Natural killer cell (primary cell): ENCODE results near the gene GDF15. TPM values are rescaled to one million over a fixed set of nuclear protein-coding genes. Genes with fewer than 3 reads are reported as not detected.

Experiments used
- ATAC-seq, 3 donors: fragments of 150-1000 bp in 2 of 3; fragments of 200-7000 bp in 1 of 3; cut with Tn5 transposase; 1 replicate in 1 of 3; 2 replicates in 2 of 3; pipeline ENCODE4 v1.10.0; 2021; ENCODE audit warnings: mild to moderate bottlenecking in 2 of 3, moderate library complexity in 2 of 3
- DNase-seq, 2 donors: peaks; one replicate each; pipeline versions ENCODE4 v3.0.0 to v3.0.0-alpha.2; 2013 to 2021; ENCODE audit warnings: mixed read lengths in 1 of 2
- H3K27ac ChIP-seq: one replicate; pipeline ENCODE4 v1.5.1; 2013; ENCODE audit warnings: mild to moderate bottlenecking, low read length
- H3K27me3 ChIP-seq: one replicate; pipeline ENCODE4 v1.6.1; 2013; ENCODE audit warnings: low read length; ENCODE audit not compliant: control insufficient read depth, insufficient read depth
- H3K36me3 ChIP-seq: one replicate; pipeline ENCODE4 v1.6.1; 2013; ENCODE audit warnings: low read length; ENCODE audit not compliant: control insufficient read depth, insufficient read depth
- H3K4me1 ChIP-seq: one replicate; pipeline ENCODE4 v1.6.1; 2013; ENCODE audit warnings: low read length; ENCODE audit not compliant: control insufficient read depth, insufficient read depth
- H3K4me3 ChIP-seq: one replicate; pipeline ENCODE4 v1.5.1; 2013; ENCODE audit warnings: low read length
- H3K9me3 ChIP-seq: one replicate; pipeline ENCODE4 v1.6.1; 2013; ENCODE audit warnings: low read length; ENCODE audit not compliant: control insufficient read depth, insufficient read depth
- H3K27ac Mint-ChIP-seq, 2 donors: one replicate each; pipeline ENCODE4 v1.8.0; 2022; ENCODE audit warnings: mild to moderate bottlenecking in 2 of 2, mixed read lengths in 2 of 2, moderate library complexity in 1 of 2
- H3K27me3 Mint-ChIP-seq, 2 donors: one replicate each; pipeline ENCODE4 v1.8.0; 2022; ENCODE audit warnings: low read depth in 2 of 2, mixed read lengths in 2 of 2
- H3K36me3 Mint-ChIP-seq: one replicate; pipeline ENCODE4 v1.8.0; 2022; ENCODE audit warnings: mixed read lengths
- H3K4me1 Mint-ChIP-seq, 2 donors: one replicate each; pipeline ENCODE4 v1.8.0; 2022; ENCODE audit warnings: mixed read lengths in 2 of 2
- H3K4me3 Mint-ChIP-seq: one replicate; pipeline ENCODE4 v1.8.0; 2022; ENCODE audit warnings: mild to moderate bottlenecking, moderate library complexity, mixed read lengths
- H3K9me3 Mint-ChIP-seq, 2 donors: one replicate each; pipeline ENCODE4 v1.8.0; 2022; ENCODE audit warnings: mixed read lengths in 2 of 2
- WGBS: methylation state at CpG from one replicate; pipeline ENCODE4 v1.1.7; 2013; ENCODE audit warnings: missing lambda C conversion rate; ENCODE audit not compliant: insufficient coverage; 5-methylcytosine and 5-hydroxymethylcytosine counted together
- intact Hi-C: fragments of 100-400 bp; cut with micrococcal nuclease; formaldehyde crosslinking; loops from one replicate; pipeline ENCODE4 v1.14.2; 2022
- total RNA-seq, 4 donors: library from RNA; stranded (reverse); fragments of 120-200 nt in 1 of 4; gene quantifications; one replicate each; pipeline versions ENCODE4 v1.2.3 to v1.2.4, GENCODE V29; 2013 to 2022
- TF ChIP-seq, protein P1 (sequence below): fragments of 200-600 bp; IDR thresholded peaks from one replicate; pipeline ENCODE4 v1.8.0; 2022; ENCODE audit warnings: antibody characterized with exemption

The GDF15 gene
- total RNA-seq, 3 donors from 2014 or later (not counting 1 experiment from before 2014, with no cell fraction given): 0.85 to 1.5 TPM; not detected in 1

- Mint-ChIP-seq H3K9me3 (no peaks in the 10 kb centered on the region), H3K27me3 (no peaks in the 10 kb centered on the region), H3K4me3 (no peak overlapping the region), H3K4me1 (peaks cover 25 to 52% of the 10 kb centered on the region in 2 donors), H3K27ac (peak overlapping the region in 1 of 2 donors; percentile 97), H3K36me3 (no peaks in the 10 kb centered on the region)
- H3K36me3 ChIP-seq: peaks cover 3% of the 10 kb centered on the region
- WGBS: 80% methylated on average over 16 of the region's 16 CpGs
- TF ChIP-seq, protein P1, sequence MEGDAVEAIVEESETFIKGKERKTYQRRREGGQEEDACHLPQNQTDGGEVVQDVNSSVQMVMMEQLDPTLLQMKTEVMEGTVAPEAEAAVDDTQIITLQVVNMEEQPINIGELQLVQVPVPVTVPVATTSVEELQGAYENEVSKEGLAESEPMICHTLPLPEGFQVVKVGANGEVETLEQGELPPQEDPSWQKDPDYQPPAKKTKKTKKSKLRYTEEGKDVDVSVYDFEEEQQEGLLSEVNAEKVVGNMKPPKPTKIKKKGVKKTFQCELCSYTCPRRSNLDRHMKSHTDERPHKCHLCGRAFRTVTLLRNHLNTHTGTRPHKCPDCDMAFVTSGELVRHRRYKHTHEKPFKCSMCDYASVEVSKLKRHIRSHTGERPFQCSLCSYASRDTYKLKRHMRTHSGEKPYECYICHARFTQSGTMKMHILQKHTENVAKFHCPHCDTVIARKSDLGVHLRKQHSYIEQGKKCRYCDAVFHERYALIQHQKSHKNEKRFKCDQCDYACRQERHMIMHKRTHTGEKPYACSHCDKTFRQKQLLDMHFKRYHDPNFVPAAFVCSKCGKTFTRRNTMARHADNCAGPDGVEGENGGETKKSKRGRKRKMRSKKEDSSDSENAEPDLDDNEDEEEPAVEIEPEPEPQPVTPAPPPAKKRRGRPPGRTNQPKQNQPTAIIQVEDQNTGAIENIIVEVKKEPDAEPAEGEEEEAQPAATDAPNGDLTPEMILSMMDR: no peak
- no peak overlapping the region for H3K4me3 ChIP-seq
- peak in 1 of 2 donors; percentile 16 for DNase-seq
- H3K9me3 ChIP-seq: no peaks in the 10 kb centered on the region
- peaks cover 76% of the 10 kb centered on the region for H3K4me1 ChIP-seq
- no peak for ATAC-seq
- intact Hi-C loops: no loop called here
- no peak overlapping the region for H3K27ac ChIP-seq
- no peaks in the 10 kb centered on the region for H3K27me3 ChIP-seq
Measured at GRCh38 chr19:18427080-18427742, 41.3 kb downstream of the GDF15 start.

GRCh38 chr19:18427743-18428113, 41.8 kb downstream of the GDF15 start:
- TF ChIP-seq, protein P1: no peak
- no peaks in the 10 kb centered on the region for H3K36me3 Mint-ChIP-seq
- no peak overlapping the region for H3K4me3 ChIP-seq
- peak in 1 of 2 donors; percentile 15 for DNase-seq
- H3K27me3 ChIP-seq: no peaks in the 10 kb centered on the region
- H3K27me3 Mint-ChIP-seq: no peaks in the 10 kb centered on the region
- H3K4me3 Mint-ChIP-seq: no peak overlapping the region
- no peaks in the 10 kb centered on the region for H3K9me3 Mint-ChIP-seq
- H3K27ac Mint-ChIP-seq: peak overlapping the region; percentile 81 to 97
- H3K36me3 ChIP-seq: peaks cover 4% of the 10 kb centered on the region
- intact Hi-C loops: no loop called here
- peaks cover 20 to 47% of the 10 kb centered on the region in 2 donors for H3K4me1 Mint-ChIP-seq
- ATAC-seq: no peak
- 95% methylated on average over 11 of the region's 12 CpGs for WGBS
- H3K9me3 ChIP-seq: no peaks in the 10 kb centered on the region
- H3K27ac ChIP-seq: peak overlapping the region; percentile 96
- H3K4me1 ChIP-seq: peaks cover 74% of the 10 kb centered on the region

DNA sequence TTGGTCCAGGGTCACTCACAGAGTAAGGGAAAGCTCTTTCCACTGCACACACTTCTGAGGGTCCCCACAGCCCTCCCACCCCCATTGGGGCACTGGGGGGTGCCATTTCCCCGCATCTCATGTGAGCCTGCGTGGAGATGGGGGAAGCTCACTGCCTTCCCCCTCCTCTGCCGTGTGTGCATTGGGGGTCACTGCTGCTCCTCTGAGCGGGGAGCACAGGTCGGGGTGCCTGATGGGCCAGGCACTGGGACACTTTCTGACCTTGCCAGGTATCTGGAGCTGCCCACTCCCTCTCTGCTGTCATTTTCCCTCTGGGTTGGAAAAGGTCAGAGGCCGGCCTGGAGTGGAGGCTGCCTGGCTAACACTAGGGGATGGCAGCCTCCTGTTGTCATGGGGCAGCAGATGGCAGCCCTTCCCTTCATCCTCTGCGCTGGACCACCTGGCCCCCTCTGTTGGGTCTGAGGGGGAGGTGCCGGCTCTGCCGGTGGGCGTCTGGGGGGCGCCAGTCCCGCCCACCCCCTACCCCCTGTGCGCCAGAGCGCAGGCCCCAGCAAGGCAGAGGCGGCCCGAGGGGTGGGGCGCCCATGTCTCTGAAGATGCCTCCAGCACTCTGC, 42.3 kb downstream of the GDF15 start:
- Histone ChIP-seq H3K9me3 (no peaks in the 10 kb centered on the region), H3K27me3 (no peaks in the 10 kb centered on the region), H3K36me3 (peaks cover 5% of the 10 kb centered on the region), H3K27ac (peak overlapping the region; percentile 96), H3K4me3 (no peak overlapping the region), H3K4me1 (peaks cover 74% of the 10 kb centered on the region)
- H3K36me3 Mint-ChIP-seq: no peaks in the 10 kb centered on the region
- 73% methylated on average over 17 of the region's 17 CpGs for WGBS
- intact Hi-C loops: no loop called here
- no peaks in the 10 kb centered on the region for H3K9me3 Mint-ChIP-seq
- H3K27me3 Mint-ChIP-seq: no peaks in the 10 kb centered on the region
- peak overlapping the region; percentile 81 to 97 for H3K27ac Mint-ChIP-seq
- peak overlapping the region; percentile 61 for H3K4me3 Mint-ChIP-seq
- H3K4me1 Mint-ChIP-seq: peaks cover 14 to 41% of the 10 kb centered on the region in 2 donors
- DNase-seq: peak in 1 of 2 donors; percentile 31
- TF ChIP-seq, protein P1: no peak
- no peak for ATAC-seq
